PC-3 (cell line): ENCODE results near the gene DIS3L2. TPM values are rescaled to one million over a fixed set of nuclear protein-coding genes. Genes with fewer than 3 reads are reported as not detected.

Experiments used
- ATAC-seq: fragments of 200-7000 bp; cut with Tn5 transposase; 2 replicates; pipeline ENCODE4 v1.9.1; 2020; ENCODE audit warnings: mild to moderate bottlenecking, moderate library complexity
- BruUV-seq: library from RNA; stranded (reverse); fragments of 400-500 nt; replicated peaks from 2 replicates; lab custom pipeline; 2021; lab: Mats Ljungman, UMichigan
- CTCF ChIA-PET: fragments of 300-600 bp; sonication (Branson Sonifier 250); formaldehyde crosslinking; loops from one replicate; lab custom pipeline; 2022; ENCODE audit warnings: antibody characterized with exemption; lab: Charles Lee
- POLR2A ChIA-PET: fragments of 300-600 bp; sonication (Branson Sonifier 250); formaldehyde crosslinking; loops from one replicate; lab custom pipeline; 2022; ENCODE audit warnings: antibody characterized with exemption; ENCODE audit not compliant: unreplicated experiment; lab: Charles Lee
- DNase-seq: peaks from one replicate; pipeline ENCODE4 v3.0.0-alpha.2; 2015
- H2AFZ ChIP-seq: fragments of 300-600 bp; sonication (generic); 2 replicates; pipeline ENCODE4 v1.6.0; 2016; ENCODE audit warnings: antibody characterized with exemption, low read length
- H3F3A ChIP-seq: fragments of 300-600 bp; sonication (generic); one replicate; pipeline ENCODE4 v1.6.0; 2017; ENCODE audit warnings: antibody characterized with exemption, low read length, control low read depth, mild to moderate bottlenecking; ENCODE audit not compliant: unreplicated experiment
- H3K27ac ChIP-seq: fragments of 300-600 bp; sonication (generic); 2 replicates; pipeline ENCODE4 v1.5.1; 2016; ENCODE audit warnings: mild to moderate bottlenecking, low read length
- H3K27me3 ChIP-seq: fragments of 300-600 bp; sonication (generic); 2 replicates; pipeline ENCODE4 v1.6.1; 2016; ENCODE audit warnings: low read length, mixed read lengths
- H3K36me3 ChIP-seq: fragments of 300-600 bp; sonication (generic); 2 replicates; pipeline ENCODE4 v1.6.1; 2016; ENCODE audit warnings: low read depth, mixed run types, low read length, mixed read lengths
- H3K4me1 ChIP-seq: fragments of 300-600 bp; sonication (generic); 2 replicates; pipeline ENCODE4 v1.5.1; 2016; ENCODE audit warnings: low read length; ENCODE audit not compliant: insufficient read depth
- H3K4me2 ChIP-seq: fragments of 300-600 bp; sonication (generic); 2 replicates; pipeline ENCODE4 v1.6.0; 2016; ENCODE audit warnings: low read length
- H3K4me3 ChIP-seq: fragments of 300-600 bp; sonication (generic); 2 replicates; pipeline ENCODE4 v1.5.1; 2016; ENCODE audit warnings: mild to moderate bottlenecking, low read length, mixed read lengths
- H3K79me2 ChIP-seq: fragments of 300-600 bp; sonication (generic); 2 replicates; pipeline ENCODE4 v1.6.1; 2017; ENCODE audit warnings: low read length, mixed read lengths
- H3K9ac ChIP-seq: fragments of 300-600 bp; sonication (generic); 2 replicates; pipeline ENCODE4 v1.6.0; 2016; ENCODE audit warnings: mild to moderate bottlenecking, low read length
- H3K9me2 ChIP-seq: fragments of 300-600 bp; sonication (generic); replicated peaks from 2 replicates; pipeline ENCODE4 v1.6.1; 2016; ENCODE audit warnings: mixed run types, low read length, mixed read lengths
- H3K9me3 ChIP-seq: fragments of 300-600 bp; sonication (generic); 2 replicates; pipeline ENCODE4 v1.6.1; 2016; ENCODE audit warnings: low read length, mixed read lengths
- H4K20me1 ChIP-seq: fragments of 300-600 bp; sonication (generic); 2 replicates; pipeline ENCODE4 v1.6.1; 2016; ENCODE audit warnings: low read length, mixed read lengths
- EZH2 ChIP-seq: fragments of 300-600 bp; sonication (generic); IDR thresholded peaks from one replicate; pipeline ENCODE4 v1.6.1; 2017; ENCODE audit warnings: antibody characterized with exemption, mild to moderate bottlenecking, low read length; ENCODE audit not compliant: unreplicated experiment
- EZH2phosphoT487 ChIP-seq: fragments of 300-600 bp; sonication (generic); IDR thresholded peaks from 2 replicates; pipeline ENCODE4 v1.6.1; 2018; ENCODE audit warnings: mild to moderate bottlenecking, antibody characterized with exemption, low read length, borderline replicate concordance
- intact Hi-C: fragments of 100-400 bp; cut with micrococcal nuclease; formaldehyde crosslinking; loops from 2 replicates; pipeline ENCODE4 v1.9.0; 2023
- total RNA-seq: library from RNA; depleted of rRNA; stranded (reverse); fragments of >200 nt; gene quantifications from 2 replicates; pipeline ENCODE4 v1.2.3, GENCODE V29; 2014
- TF ChIP-seq, protein P1 (sequence below): fragments of 300-600 bp; sonication (generic); conservative IDR thresholded peaks from 2 replicates; pipeline ENCODE4 v1.5.1; 2017; ENCODE audit warnings: antibody characterized with exemption, low read depth, mild to moderate bottlenecking, low read length

Gene DIS3L2
- total RNA-seq, 1 experiment from 2014 or later = 22.8 TPM

DNA sequence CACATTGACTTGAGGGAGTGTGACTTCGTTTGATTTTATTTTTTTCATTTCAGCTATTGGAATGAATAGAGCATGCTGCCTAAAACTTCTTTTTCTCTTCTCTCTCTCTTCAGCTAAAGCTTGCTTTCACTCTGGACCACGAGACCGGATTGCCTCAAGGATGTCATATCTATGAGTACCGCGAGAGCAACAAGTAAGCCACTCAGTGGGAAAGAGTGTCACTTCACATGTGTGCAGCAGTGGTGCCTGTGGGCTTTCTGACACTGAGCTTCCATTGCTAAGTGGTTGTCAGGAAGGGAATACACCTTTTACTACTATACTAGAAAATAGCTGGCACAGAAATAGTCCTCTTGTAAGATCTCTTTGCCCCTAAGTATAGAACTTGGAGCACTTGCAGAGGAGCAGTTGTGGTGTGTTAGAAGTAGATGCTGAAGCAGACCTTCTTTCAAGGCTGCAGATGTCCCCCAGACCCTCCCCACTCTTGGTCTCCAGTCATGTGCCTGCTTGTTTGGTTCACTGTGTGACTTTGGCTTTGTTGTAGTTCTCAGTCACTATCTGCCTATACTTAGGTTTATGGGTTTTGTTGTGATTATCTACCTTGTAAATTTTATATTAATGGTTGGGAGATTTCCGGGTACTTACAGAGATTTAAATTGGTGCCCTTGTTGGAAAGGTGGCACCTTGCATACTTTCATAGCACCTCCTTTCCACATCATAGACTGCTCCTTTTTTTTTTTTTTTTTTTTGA lies 338.6 kb downstream of the DIS3L2 start:
- no TSS peak for BruUV-seq
- H3K36me3 ChIP-seq = no peaks in the 10 kb centered on the region; the same call in 1 of the 2 replicates
- H3K4me3 ChIP-seq = no peak overlapping the region
- H3F3A ChIP-seq = no peaks in the 10 kb centered on the region
- ChIA-PET POLR2A (no interaction called here), CTCF (no interaction called here)
- no peak overlapping the region for H3K9ac ChIP-seq
- DNase-seq (no peak), ATAC-seq (no peak)
- H3K9me2 ChIP-seq = no peaks in the 10 kb centered on the region
- H3K27me3 ChIP-seq = no peaks in the 10 kb centered on the region
- H3K27ac ChIP-seq = peak overlapping the region; percentile 70
- no peaks in the 10 kb centered on the region for H3K9me3 ChIP-seq
- no peak overlapping the region for H2AFZ ChIP-seq
- peaks cover 16% of the 10 kb centered on the region for H3K4me1 ChIP-seq
- no peaks in the 10 kb centered on the region for H3K79me2 ChIP-seq
- intact Hi-C loops = loop anchor here (2.0 to 5.0 kb wide), 2 partner anchors 63 to 163 kb away; no protein-coding TSS in a partner anchor
- TF ChIP-seq, protein P1, sequence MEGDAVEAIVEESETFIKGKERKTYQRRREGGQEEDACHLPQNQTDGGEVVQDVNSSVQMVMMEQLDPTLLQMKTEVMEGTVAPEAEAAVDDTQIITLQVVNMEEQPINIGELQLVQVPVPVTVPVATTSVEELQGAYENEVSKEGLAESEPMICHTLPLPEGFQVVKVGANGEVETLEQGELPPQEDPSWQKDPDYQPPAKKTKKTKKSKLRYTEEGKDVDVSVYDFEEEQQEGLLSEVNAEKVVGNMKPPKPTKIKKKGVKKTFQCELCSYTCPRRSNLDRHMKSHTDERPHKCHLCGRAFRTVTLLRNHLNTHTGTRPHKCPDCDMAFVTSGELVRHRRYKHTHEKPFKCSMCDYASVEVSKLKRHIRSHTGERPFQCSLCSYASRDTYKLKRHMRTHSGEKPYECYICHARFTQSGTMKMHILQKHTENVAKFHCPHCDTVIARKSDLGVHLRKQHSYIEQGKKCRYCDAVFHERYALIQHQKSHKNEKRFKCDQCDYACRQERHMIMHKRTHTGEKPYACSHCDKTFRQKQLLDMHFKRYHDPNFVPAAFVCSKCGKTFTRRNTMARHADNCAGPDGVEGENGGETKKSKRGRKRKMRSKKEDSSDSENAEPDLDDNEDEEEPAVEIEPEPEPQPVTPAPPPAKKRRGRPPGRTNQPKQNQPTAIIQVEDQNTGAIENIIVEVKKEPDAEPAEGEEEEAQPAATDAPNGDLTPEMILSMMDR = no peak
- no peak for TF ChIP-seq EZH2phosphoT487
- no peak for TF ChIP-seq EZH2
- H3K4me2 ChIP-seq = no peak overlapping the region
- H4K20me1 ChIP-seq = no peaks in the 10 kb centered on the region

- no peaks in the 10 kb centered on the region for H4K20me1 ChIP-seq
- ChIA-PET POLR2A (no interaction called here), CTCF (interaction anchor here (0.6 kb wide), 1 partner anchor 451 kb away, joined by 6 read pairs; no protein-coding TSS in a partner anchor)
- no peak overlapping the region for H2AFZ ChIP-seq
- H3K4me1 ChIP-seq = peaks cover 16% of the 10 kb centered on the region
- no peaks in the 10 kb centered on the region; the same call in 1 of the 2 replicates for H3K36me3 ChIP-seq
- H3K27ac ChIP-seq = peak overlapping the region; percentile 84
- H3F3A ChIP-seq = no peaks in the 10 kb centered on the region
- no peak for TF ChIP-seq EZH2phosphoT487
- TF ChIP-seq EZH2 = no peak
- TF ChIP-seq, protein P1 = peak; percentile 50
- H3K9me3 ChIP-seq = no peaks in the 10 kb centered on the region
- H3K79me2 ChIP-seq = no peaks in the 10 kb centered on the region
- H3K4me3 ChIP-seq = no peak overlapping the region
- no peak overlapping the region for H3K9ac ChIP-seq
- no peaks in the 10 kb centered on the region for H3K9me2 ChIP-seq
- ATAC-seq (peak; percentile 98), DNase-seq (peak; percentile 95)
- intact Hi-C loops = loop anchor here (2.0 to 5.0 kb wide), 2 partner anchors 64 to 164 kb away; no protein-coding TSS in a partner anchor
- peak overlapping the region; percentile 66; the same call in 1 of the 2 replicates for H3K4me2 ChIP-seq
- H3K27me3 ChIP-seq = no peaks in the 10 kb centered on the region
- BruUV-seq = TSS peak; percentile 20
Observed at GRCh38 chr2:232300894-232301387, 339.4 kb downstream of the DIS3L2 start.
